NB4 (cell line): ENCODE results near the gene TRIM32.

ENCODE experiments used
- MAX ChIP-seq: IDR thresholded peaks from 2 replicates; pipeline ENCODE4 v1.6.1; 2011; ENCODE audit warnings: low read depth, low read length
- MYC ChIP-seq: IDR thresholded peaks from 2 replicates; pipeline ENCODE4 v1.6.1; 2011; ENCODE audit warnings: low read depth, low read length
- POLR2A ChIP-seq: IDR thresholded peaks from 2 replicates; pipeline ENCODE4 v1.6.1; 2011; ENCODE audit warnings: mild to moderate bottlenecking; ENCODE audit not compliant: insufficient read length; ENCODE audit errors: extremely low read depth
- TF ChIP-seq, protein P1 (sequence below): IDR thresholded peaks from one replicate; pipeline ENCODE4 v1.5.1; 2012; ENCODE audit warnings: low read depth, low read length

DNA sequence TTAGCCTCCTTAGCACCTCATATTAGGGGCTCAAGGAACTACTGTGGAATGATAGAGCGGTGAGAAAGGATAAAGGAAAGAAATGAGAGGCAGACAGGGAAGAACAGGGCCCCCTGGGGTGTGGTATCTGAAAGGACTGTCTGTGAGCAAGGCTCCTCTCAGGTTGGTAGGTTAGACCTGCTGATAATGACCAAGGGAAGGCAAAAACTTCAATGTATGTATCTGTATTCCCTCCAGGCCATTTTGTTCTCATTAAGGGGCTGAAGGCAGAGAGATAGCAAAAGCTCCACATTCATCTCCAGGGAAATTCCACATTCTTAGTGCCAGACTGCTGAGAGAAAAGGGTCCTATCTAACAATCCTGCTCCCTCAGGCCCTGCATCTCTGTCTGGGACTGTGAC, 28.6 kb downstream of the TRIM32 start:
- TF ChIP-seq, protein P1, sequence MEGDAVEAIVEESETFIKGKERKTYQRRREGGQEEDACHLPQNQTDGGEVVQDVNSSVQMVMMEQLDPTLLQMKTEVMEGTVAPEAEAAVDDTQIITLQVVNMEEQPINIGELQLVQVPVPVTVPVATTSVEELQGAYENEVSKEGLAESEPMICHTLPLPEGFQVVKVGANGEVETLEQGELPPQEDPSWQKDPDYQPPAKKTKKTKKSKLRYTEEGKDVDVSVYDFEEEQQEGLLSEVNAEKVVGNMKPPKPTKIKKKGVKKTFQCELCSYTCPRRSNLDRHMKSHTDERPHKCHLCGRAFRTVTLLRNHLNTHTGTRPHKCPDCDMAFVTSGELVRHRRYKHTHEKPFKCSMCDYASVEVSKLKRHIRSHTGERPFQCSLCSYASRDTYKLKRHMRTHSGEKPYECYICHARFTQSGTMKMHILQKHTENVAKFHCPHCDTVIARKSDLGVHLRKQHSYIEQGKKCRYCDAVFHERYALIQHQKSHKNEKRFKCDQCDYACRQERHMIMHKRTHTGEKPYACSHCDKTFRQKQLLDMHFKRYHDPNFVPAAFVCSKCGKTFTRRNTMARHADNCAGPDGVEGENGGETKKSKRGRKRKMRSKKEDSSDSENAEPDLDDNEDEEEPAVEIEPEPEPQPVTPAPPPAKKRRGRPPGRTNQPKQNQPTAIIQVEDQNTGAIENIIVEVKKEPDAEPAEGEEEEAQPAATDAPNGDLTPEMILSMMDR, result no peak
- TF ChIP-seq POLR2A (no peak), MAX (no peak), MYC (no peak)
